Ovary (tissue), 3 donors: ENCODE results near the gene KIRREL1.

Experiments used
- POLR2A ChIP-seq: fragments of 450-650 bp; IDR thresholded peaks from one replicate; pipeline ENCODE4 v1.6.1; 2017; ENCODE audit warnings: antibody characterized with exemption, mild to moderate bottlenecking, moderate library complexity
- TF ChIP-seq, protein P1 (sequence below), 3 donors: fragments of 450-650 bp in 2 of 3; fragments of 200-600 bp in 1 of 3; IDR thresholded peaks; one replicate each; pipeline versions ENCODE4 v1.5.1 to v1.8.0; 2016 to 2022; ENCODE audit warnings: antibody characterized with exemption in 3 of 3, mild to moderate bottlenecking in 1 of 3
- donor health status: DM: no; HTN: no; CAD: no.

DNA sequence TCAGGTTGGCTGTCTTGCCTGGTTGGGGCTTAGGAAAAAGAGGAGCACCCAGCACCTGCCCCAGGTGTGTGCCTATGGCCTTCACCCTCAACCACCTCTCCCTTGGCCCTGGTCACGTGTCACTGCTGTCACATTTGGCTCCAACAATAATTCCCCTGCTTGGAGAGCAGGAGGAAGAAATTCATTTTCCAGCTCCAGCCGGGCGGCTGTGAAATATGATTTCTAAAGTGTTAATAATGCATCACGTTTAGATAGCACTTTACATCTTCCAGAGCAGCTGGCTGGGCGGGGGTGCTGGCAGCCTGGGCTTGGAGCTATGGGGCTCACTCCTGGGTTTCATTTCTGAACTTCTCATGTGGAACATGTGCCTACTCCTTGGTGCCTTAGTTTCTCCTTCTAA is 63.1 kb downstream of the KIRREL1 start:
- no peak for TF ChIP-seq POLR2A
- TF ChIP-seq, protein P1, sequence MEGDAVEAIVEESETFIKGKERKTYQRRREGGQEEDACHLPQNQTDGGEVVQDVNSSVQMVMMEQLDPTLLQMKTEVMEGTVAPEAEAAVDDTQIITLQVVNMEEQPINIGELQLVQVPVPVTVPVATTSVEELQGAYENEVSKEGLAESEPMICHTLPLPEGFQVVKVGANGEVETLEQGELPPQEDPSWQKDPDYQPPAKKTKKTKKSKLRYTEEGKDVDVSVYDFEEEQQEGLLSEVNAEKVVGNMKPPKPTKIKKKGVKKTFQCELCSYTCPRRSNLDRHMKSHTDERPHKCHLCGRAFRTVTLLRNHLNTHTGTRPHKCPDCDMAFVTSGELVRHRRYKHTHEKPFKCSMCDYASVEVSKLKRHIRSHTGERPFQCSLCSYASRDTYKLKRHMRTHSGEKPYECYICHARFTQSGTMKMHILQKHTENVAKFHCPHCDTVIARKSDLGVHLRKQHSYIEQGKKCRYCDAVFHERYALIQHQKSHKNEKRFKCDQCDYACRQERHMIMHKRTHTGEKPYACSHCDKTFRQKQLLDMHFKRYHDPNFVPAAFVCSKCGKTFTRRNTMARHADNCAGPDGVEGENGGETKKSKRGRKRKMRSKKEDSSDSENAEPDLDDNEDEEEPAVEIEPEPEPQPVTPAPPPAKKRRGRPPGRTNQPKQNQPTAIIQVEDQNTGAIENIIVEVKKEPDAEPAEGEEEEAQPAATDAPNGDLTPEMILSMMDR (IDR thresholded peaks at IDR 0.05) = no peak
